ENCODE measurements around the gene DELE1. TPM values are rescaled to one million over a fixed set of nuclear protein-coding genes. Genes with fewer than 3 reads are reported as not detected.

The DELE1 gene
- total and polyA plus RNA-seq, 4 donors: 46.3 to 141 (median 69.2) TPM

DNA sequence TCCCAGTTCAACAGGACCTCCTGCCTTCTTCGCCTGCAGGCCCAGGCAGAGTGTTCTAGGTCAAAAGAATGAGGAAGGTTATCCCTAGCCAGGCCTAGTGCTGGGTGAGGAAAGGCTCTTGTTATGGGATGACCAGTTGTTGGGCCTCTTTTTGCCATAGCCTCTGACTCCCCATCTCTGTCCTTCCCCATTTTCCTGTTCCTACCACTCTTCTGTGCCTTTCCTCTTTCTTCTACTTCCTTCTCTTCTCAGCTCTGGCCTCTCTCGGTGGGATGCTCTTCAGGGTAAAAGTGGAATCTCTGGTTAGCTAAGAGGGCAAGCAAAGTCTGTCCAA, 44.3 kb upstream of the DELE1 start:
- ATAC-seq (ENCODE audit: insufficient read depth, low FRiP score): no peak
- TF ChIP-seq, protein P1, sequence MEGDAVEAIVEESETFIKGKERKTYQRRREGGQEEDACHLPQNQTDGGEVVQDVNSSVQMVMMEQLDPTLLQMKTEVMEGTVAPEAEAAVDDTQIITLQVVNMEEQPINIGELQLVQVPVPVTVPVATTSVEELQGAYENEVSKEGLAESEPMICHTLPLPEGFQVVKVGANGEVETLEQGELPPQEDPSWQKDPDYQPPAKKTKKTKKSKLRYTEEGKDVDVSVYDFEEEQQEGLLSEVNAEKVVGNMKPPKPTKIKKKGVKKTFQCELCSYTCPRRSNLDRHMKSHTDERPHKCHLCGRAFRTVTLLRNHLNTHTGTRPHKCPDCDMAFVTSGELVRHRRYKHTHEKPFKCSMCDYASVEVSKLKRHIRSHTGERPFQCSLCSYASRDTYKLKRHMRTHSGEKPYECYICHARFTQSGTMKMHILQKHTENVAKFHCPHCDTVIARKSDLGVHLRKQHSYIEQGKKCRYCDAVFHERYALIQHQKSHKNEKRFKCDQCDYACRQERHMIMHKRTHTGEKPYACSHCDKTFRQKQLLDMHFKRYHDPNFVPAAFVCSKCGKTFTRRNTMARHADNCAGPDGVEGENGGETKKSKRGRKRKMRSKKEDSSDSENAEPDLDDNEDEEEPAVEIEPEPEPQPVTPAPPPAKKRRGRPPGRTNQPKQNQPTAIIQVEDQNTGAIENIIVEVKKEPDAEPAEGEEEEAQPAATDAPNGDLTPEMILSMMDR (IDR thresholded peaks at IDR 0.05; ENCODE audit: control extremely low read depth, extremely low read depth): no peak
- DNase-seq: no peak
- Histone ChIP-seq H3K36me3 (ENCODE audit: control insufficient read depth in 4 of 4, insufficient read depth in 4 of 4, low read length in 4 of 4) (no peaks in the 10 kb centered on the region), H3K9me3 (ENCODE audit: control insufficient read depth in 4 of 4, insufficient read depth in 3 of 4, low read length in 3 of 4) (no peaks in the 10 kb centered on the region), H3K9ac (ENCODE audit: insufficient read depth in 1 of 2, low read length in 2 of 2) (no peak overlapping the region), H3K27me3 (ENCODE audit: control insufficient read depth in 3 of 3, insufficient read depth in 3 of 3, low read length in 2 of 3) (peaks cover 0 to 64% (median 59%) of the 10 kb centered on the region in 3 donors), H3K4me3 (no peak overlapping the region), H3K27ac (ENCODE audit: low read depth in 1 of 2, low read length in 1 of 2) (peak overlapping the region; percentile 46 to 83), H3K4me1 (ENCODE audit: control insufficient read depth in 5 of 5, insufficient read depth in 5 of 5, low read length in 5 of 5) (peaks cover 0 to 23% (median 4%) of the 10 kb centered on the region in 5 donors)
- 0% methylated on average over 2 of the region's 2 CpGs for WGBS, 2 donors

DNA sequence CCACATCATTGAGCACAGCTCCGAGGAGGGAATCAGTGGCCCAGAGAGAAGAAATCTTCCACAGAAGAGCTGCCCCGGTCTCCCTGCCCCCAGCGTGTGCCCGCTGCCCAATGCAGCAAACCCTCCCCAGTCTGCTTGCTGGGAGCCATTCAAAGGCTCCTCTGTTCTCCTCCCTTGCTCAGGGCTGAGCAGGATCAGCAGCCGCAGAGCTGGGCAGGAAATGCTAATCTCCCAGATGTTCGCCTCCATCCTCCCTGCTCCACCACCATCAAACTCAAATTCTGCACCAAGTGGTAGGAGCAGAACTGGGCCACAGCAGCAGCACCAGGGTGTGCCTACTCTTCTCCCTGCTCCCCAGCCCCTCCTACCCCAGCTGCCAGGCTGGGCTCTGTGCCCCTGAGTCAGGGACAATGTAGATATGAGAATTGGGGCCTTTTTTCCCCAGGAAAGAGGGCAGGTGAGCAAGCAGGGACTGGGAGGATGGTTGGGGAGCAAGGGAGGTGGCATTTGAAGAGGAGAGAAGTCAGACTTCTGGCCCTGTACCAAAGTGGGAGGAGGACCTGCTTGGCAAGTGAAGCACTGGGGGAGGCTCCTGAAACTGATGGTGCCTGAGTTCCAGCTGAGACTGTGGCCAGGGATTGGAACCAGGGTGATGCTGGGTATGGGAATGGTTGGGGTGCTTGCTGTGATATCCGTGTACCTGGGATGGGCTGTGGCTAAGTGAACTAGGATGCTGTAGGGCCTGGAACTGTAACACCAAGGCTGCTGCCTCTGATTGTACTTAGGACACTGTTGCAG, 43.5 kb upstream of the DELE1 start:
- H3K27me3 ChIP-seq (ENCODE audit: control insufficient read depth in 3 of 3, insufficient read depth in 3 of 3, low read length in 2 of 3): peaks cover 0 to 60% (median 53%) of the 10 kb centered on the region in 3 donors
- DNase-seq: no peak
- no peaks in the 10 kb centered on the region for H3K9me3 ChIP-seq (ENCODE audit: control insufficient read depth in 4 of 4, insufficient read depth in 3 of 4, low read length in 3 of 4)

DNA sequence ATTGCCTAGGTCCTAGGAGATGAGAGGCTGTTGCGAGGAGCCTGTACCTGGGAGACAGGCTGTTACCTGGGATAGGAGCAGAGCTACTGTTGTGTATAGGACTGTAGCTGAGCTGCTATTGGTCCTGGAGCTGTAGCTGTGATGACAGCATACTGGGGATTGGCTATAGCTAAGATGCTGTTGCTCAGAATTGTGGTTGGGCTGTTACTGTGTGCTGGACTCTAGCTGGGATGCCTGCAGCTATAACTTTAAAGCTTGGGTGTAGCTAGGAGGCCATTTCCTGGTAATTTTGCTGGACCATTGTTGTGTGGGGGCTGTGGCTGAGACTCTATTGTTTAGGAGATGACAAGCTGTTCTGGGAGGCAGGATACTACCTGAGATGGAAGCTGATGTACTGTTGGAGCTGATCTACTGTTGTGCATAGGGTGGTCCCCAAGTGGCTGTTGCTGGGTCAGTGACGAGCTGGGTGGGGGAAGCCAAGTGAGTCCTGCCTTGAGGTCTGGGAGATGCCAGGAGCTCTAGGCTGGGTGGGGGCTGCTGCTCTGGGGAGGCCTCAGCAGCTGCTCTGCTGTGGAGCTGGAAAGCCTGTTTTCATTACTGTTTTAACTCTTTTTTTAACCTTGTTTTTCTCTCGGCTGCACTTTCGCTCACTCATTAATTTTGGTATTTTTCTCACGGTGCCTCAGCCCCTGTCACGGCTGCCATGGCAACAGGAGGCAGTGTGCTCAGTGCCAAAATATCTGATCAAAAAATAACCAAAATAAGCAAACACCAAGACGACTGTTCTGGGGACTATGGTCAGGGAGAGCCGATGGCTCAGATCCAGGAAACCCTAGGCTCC, 42.5 kb upstream of the DELE1 start:
- Histone ChIP-seq H3K4me1 (ENCODE audit: control insufficient read depth in 5 of 5, insufficient read depth in 5 of 5, low read length in 5 of 5) (peaks cover 0 to 23% (median 3%) of the 10 kb centered on the region in 5 donors), H3K27ac (ENCODE audit: low read depth in 1 of 2, low read length in 1 of 2) (peak overlapping the region in 1 of 2 donors; percentile 46), H3K27me3 (ENCODE audit: control insufficient read depth in 3 of 3, insufficient read depth in 3 of 3, low read length in 2 of 3) (peaks cover 0 to 55% (median 48%) of the 10 kb centered on the region in 3 donors), H3K4me3 (no peak overlapping the region), H3K9me3 (ENCODE audit: control insufficient read depth in 4 of 4, insufficient read depth in 3 of 4, low read length in 3 of 4) (no peaks in the 10 kb centered on the region), H3K36me3 (ENCODE audit: control insufficient read depth in 4 of 4, insufficient read depth in 4 of 4, low read length in 4 of 4) (no peaks in the 10 kb centered on the region), H3K9ac (ENCODE audit: insufficient read depth in 1 of 2, low read length in 2 of 2) (no peak overlapping the region)
- TF ChIP-seq, protein P1 (IDR thresholded peaks at IDR 0.05; ENCODE audit: control extremely low read depth, extremely low read depth): no peak
- WGBS, 2 donors: 41 to 43% methylated on average over 8 of the region's 8 CpGs
- DNase-seq (no peak), ATAC-seq (ENCODE audit: insufficient read depth, low FRiP score) (no peak)

More for the DNA sequence above, 43.5 kb upstream of the DELE1 start:
- no peaks in the 10 kb centered on the region for H3K36me3 ChIP-seq (ENCODE audit: control insufficient read depth in 4 of 4, insufficient read depth in 4 of 4, low read length in 4 of 4)
- 36 to 38% methylated on average over 6 to 7 of the region's 7 CpGs for WGBS, 2 donors
- H3K27ac ChIP-seq (ENCODE audit: low read depth in 1 of 2, low read length in 1 of 2): peak overlapping the region in 1 of 2 donors; percentile 46
- ATAC-seq (ENCODE audit: insufficient read depth, low FRiP score): no peak
- TF ChIP-seq, protein P1 (IDR thresholded peaks at IDR 0.05; ENCODE audit: control extremely low read depth, extremely low read depth): no peak
- no peak overlapping the region for H3K4me3 ChIP-seq
- H3K9ac ChIP-seq (ENCODE audit: insufficient read depth in 1 of 2, low read length in 2 of 2): no peak overlapping the region
- H3K4me1 ChIP-seq (ENCODE audit: control insufficient read depth in 5 of 5, insufficient read depth in 5 of 5, low read length in 5 of 5): peaks cover 0 to 23% (median 3%) of the 10 kb centered on the region in 5 donors
